SK-N-SH (cell line): ENCODE results near the gene EPHB2. TPM values are rescaled to one million over a fixed set of nuclear protein-coding genes. Genes with fewer than 3 reads are reported as not detected.

ENCODE experiments used
- CTCF ChIA-PET: fragments of 300-600, 350-600 bp; formaldehyde crosslinking; extraction: SDS; loops from one replicate; lab custom pipeline; 2021; lab: Yijun Ruan, JAX
- POLR2A ChIA-PET: fragments of 350-600 bp; sonication (Branson Sonifier 250); formaldehyde crosslinking; extraction: SDS; loops from one replicate; lab custom pipeline; 2020; ENCODE audit warnings: antibody characterized with exemption, inconsistent platforms; lab: Yijun Ruan, JAX
- DNase-seq: peaks from one replicate; pipeline ENCODE4 v3.0.0; 2012
- H2AFZ ChIP-seq: fragments of 200-600 bp; sonication (generic); 2 replicates; pipeline ENCODE4 v1.8.1; 2016; ENCODE audit warnings: antibody characterized with exemption, mild to moderate bottlenecking, low read depth
- H3F3A ChIP-seq: fragments of 200-600 bp; sonication (generic); replicated peaks from 2 replicates; pipeline ENCODE3; 2016; ENCODE audit warnings: antibody characterized with exemption, mild to moderate bottlenecking; ENCODE audit not compliant: insufficient read depth
- H3K27ac ChIP-seq, 2 experiments: fragments of 200-500 bp in 1 of 2; fragments of 200-600 bp in 1 of 2; sonication (Bioruptor generic) in 1 of 2; sonication (generic), shearing (Covaris generic) in 1 of 2; 2 replicates each; pipeline versions ENCODE4 v1.5.1 to v1.6.1; 2014 to 2016; ENCODE audit warnings: low read depth in 2 of 2, inconsistent platforms in 1 of 2, low read length in 1 of 2, mild to moderate bottlenecking in 1 of 2, mixed read lengths in 1 of 2
- H3K27me3 ChIP-seq: fragments of 200-600 bp; sonication (generic), shearing (Covaris generic); 2 replicates; pipeline ENCODE4 v1.6.1; 2016; ENCODE audit warnings: mixed run types; ENCODE audit not compliant: insufficient read depth
- H3K36me3 ChIP-seq, 2 experiments: fragments of 200-500 bp in 1 of 2; fragments of 200-600 bp in 1 of 2; sonication (Bioruptor generic) in 1 of 2; sonication (generic) in 1 of 2; replicated peaks in 1 of 2; 2 replicates each; pipeline versions ENCODE3 to v1.5.1; 2014 to 2016; ENCODE audit warnings: low read length in 1 of 2, mild to moderate bottlenecking in 1 of 2; ENCODE audit not compliant: insufficient read depth in 2 of 2, control insufficient read depth in 1 of 2
- H3K4me1 ChIP-seq, 2 experiments: fragments of 200-500 bp in 1 of 2; fragments of 200-600 bp in 1 of 2; sonication (Bioruptor generic) in 1 of 2; sonication (generic), shearing (Covaris generic) in 1 of 2; 2 replicates each; pipeline versions ENCODE4 v1.5.1 to v1.6.1; 2014 to 2016; ENCODE audit warnings: low read depth in 1 of 2, low read length in 1 of 2, mixed run types in 1 of 2; ENCODE audit not compliant: insufficient read depth in 2 of 2, control insufficient read depth in 1 of 2
- H3K4me2 ChIP-seq: fragments of 200-600 bp; sonication (generic), shearing (Covaris generic); 2 replicates; pipeline ENCODE4 v1.6.1; 2017; ENCODE audit warnings: mixed run types
- H3K4me3 ChIP-seq, 2 experiments: fragments of 200-500 bp in 1 of 2; fragments of 200-600 bp in 1 of 2; sonication (Bioruptor generic) in 1 of 2; sonication (generic), shearing (Covaris generic) in 1 of 2; 2 replicates each; pipeline versions ENCODE4 v1.5.1 to v1.8.1; 2014 to 2016; ENCODE audit warnings: low read depth in 2 of 2, inconsistent platforms in 1 of 2, low read length in 1 of 2, mild to moderate bottlenecking in 1 of 2, mixed read lengths in 1 of 2, moderate library complexity in 1 of 2
- H3K79me2 ChIP-seq: fragments of 200-600 bp; sonication (generic); 2 replicates; pipeline ENCODE4 v1.8.1; 2017; ENCODE audit warnings: mild to moderate bottlenecking; ENCODE audit not compliant: insufficient read depth
- H3K9ac ChIP-seq: fragments of 200-600 bp; sonication (generic); 2 replicates; pipeline ENCODE4 v1.6.1; 2017; ENCODE audit warnings: mixed run types
- H3K9me2 ChIP-seq: fragments of 200-600 bp; sonication (generic); 2 replicates; pipeline ENCODE4 v1.6.1; 2017; ENCODE audit warnings: mixed run types
- H3K9me3 ChIP-seq: fragments of 200-600 bp; sonication (generic); 2 replicates; pipeline ENCODE4 v1.6.1; 2017; ENCODE audit warnings: mixed run types, mild to moderate bottlenecking, moderate library complexity
- H4K20me1 ChIP-seq: fragments of 200-600 bp; sonication (generic); 2 replicates; pipeline ENCODE4 v1.6.1; 2017; ENCODE audit warnings: mild to moderate bottlenecking, mixed run types; ENCODE audit not compliant: insufficient read depth
- CHD2 ChIP-seq: fragments of 150-350 bp; IDR thresholded peaks from 2 replicates; pipeline ENCODE4 v1.6.1; 2018; ENCODE audit warnings: low read length; ENCODE audit not compliant: partially characterized antibody
- ELF1 ChIP-seq: IDR thresholded peaks from 2 replicates; pipeline ENCODE4 v1.4.0; 2012
- EP300 ChIP-seq, 2 experiments: IDR thresholded peaks; 2 replicates each; pipeline versions ENCODE4 v1.4.0 to v1.6.1; 2012; ENCODE audit warnings: borderline replicate concordance in 1 of 2, low read depth in 1 of 2, low read length in 1 of 2
- GATA2 ChIP-seq: sonication (generic); formaldehyde crosslinking; IDR thresholded peaks from 2 replicates; pipeline ENCODE4 v1.5.0; 2020; ENCODE audit warnings: mild to moderate bottlenecking, missing genetic modification reagents
- MEF2A ChIP-seq: IDR thresholded peaks from 2 replicates; pipeline ENCODE4 v1.4.0; 2012; ENCODE audit warnings: low read depth, borderline replicate concordance
- MXI1 ChIP-seq: IDR thresholded peaks from 2 replicates; pipeline ENCODE4 v1.6.1; 2012; ENCODE audit warnings: mild to moderate bottlenecking, low read depth, low read length, improper control_type of control experiment
- RAD21 ChIP-seq: IDR thresholded peaks from 2 replicates; pipeline ENCODE4 v1.6.1; 2012; ENCODE audit warnings: mild to moderate bottlenecking, low read length
- SIN3A ChIP-seq: IDR thresholded peaks from 2 replicates; pipeline ENCODE4 v1.6.1; 2012; ENCODE audit warnings: low read depth, mild to moderate bottlenecking, low read length, moderate library complexity, borderline replicate concordance
- YY1 ChIP-seq: IDR thresholded peaks from 2 replicates; pipeline ENCODE4 v1.4.0; 2012; ENCODE audit warnings: low read depth, mild to moderate bottlenecking
- WGBS: methylation state at CpG from one replicate; pipeline ENCODE4 v1.1.6; 2017; ENCODE audit warnings: low lambda C conversion rate; 5-methylcytosine and 5-hydroxymethylcytosine counted together
- polyA plus RNA-seq, 3 experiments: library from polyadenylated mRNA; depleted of rRNA; stranded (reverse); fragments of >200 nt; gene quantifications; 2 replicates each; pipeline ENCODE4 v1.2.3, GENCODE V29; 2012
- TF ChIP-seq, protein P1 (sequence below): IDR thresholded peaks from 2 replicates; pipeline ENCODE4 v1.6.1; 2012; ENCODE audit warnings: mild to moderate bottlenecking, low read depth, low read length, moderate library complexity
- TF ChIP-seq, protein P2 (sequence below): IDR thresholded peaks from 2 replicates; pipeline ENCODE4 v1.4.0; 2012; ENCODE audit warnings: low read depth, borderline replicate concordance
- TF ChIP-seq, protein P3 (sequence below): fragments of 150-350 bp; IDR thresholded peaks from 2 replicates; pipeline ENCODE4 v1.6.1; 2016; ENCODE audit warnings: mild to moderate bottlenecking, low read depth, low read length
- TF ChIP-seq, protein P4 (sequence below): IDR thresholded peaks from 2 replicates; pipeline ENCODE4 v1.4.0; 2012; ENCODE audit warnings: low read depth

The EPHB2 gene
- polyA plus RNA-seq, 1 of the 3 experiments (the other 2 are of a cell fraction) = 25.2 TPM

DNA sequence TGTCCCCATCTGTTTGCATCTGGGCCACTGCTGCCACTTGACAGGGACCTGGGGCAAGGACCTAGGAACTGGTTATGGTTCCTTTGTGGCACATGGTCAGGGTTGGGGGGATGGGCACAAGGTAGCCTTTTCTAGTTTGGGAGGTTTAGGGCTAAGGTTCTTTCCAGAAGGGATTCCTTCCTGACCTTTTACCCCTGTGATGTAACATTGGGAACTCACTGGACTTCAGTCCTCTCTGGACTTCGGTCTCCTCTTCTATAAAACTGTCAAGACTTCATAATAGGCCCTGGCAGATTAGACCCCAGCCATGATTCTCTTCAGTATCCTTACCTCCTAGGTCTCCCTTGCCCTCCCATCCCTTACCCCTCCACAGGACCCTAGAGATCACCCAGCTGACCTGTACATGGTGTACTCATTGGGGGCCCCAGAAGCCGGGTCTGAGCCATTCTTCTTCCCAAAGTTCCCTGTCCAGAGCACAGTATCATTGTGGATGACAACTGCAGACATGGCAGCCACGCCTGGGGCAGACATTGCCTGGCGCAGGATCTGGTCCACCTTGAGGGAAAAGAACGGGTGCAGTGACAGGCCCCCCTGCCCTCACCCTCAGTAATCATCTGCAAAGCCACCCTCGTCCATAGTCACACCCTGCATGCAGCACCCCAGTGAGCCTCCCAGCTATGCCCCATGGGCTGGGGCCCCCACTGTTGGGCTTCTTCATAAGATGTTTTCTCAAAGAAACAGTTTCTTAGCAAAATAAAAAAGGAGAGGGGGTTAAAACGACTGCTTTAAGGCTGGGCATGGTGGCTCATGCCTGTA, 249.1 kb downstream of the EPHB2 start:
- no peak overlapping the region for H3K4me2 ChIP-seq
- H3K27me3 ChIP-seq = peaks cover 5% of the 10 kb centered on the region
- H3K36me3 ChIP-seq = no peaks in the 10 kb centered on the region
- H3F3A ChIP-seq = no peaks in the 10 kb centered on the region
- H3K9me2 ChIP-seq = no peaks in the 10 kb centered on the region
- no peak overlapping the region for H3K4me3 ChIP-seq
- no peaks in the 10 kb centered on the region for H4K20me1 ChIP-seq
- no peak overlapping the region for H2AFZ ChIP-seq
- ChIA-PET POLR2A (no interaction called here), CTCF (no interaction called here)
- H3K9ac ChIP-seq = no peak overlapping the region
- H3K9me3 ChIP-seq = no peaks in the 10 kb centered on the region
- no peak for TF ChIP-seq SIN3A
- TF ChIP-seq, protein P1, sequence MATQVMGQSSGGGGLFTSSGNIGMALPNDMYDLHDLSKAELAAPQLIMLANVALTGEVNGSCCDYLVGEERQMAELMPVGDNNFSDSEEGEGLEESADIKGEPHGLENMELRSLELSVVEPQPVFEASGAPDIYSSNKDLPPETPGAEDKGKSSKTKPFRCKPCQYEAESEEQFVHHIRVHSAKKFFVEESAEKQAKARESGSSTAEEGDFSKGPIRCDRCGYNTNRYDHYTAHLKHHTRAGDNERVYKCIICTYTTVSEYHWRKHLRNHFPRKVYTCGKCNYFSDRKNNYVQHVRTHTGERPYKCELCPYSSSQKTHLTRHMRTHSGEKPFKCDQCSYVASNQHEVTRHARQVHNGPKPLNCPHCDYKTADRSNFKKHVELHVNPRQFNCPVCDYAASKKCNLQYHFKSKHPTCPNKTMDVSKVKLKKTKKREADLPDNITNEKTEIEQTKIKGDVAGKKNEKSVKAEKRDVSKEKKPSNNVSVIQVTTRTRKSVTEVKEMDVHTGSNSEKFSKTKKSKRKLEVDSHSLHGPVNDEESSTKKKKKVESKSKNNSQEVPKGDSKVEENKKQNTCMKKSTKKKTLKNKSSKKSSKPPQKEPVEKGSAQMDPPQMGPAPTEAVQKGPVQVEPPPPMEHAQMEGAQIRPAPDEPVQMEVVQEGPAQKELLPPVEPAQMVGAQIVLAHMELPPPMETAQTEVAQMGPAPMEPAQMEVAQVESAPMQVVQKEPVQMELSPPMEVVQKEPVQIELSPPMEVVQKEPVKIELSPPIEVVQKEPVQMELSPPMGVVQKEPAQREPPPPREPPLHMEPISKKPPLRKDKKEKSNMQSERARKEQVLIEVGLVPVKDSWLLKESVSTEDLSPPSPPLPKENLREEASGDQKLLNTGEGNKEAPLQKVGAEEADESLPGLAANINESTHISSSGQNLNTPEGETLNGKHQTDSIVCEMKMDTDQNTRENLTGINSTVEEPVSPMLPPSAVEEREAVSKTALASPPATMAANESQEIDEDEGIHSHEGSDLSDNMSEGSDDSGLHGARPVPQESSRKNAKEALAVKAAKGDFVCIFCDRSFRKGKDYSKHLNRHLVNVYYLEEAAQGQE = no peak
- no peak for TF ChIP-seq EP300 (IDR thresholded peaks at IDR 0.05; ENCODE audit: borderline replicate concordance in 1 of 2, low read depth in 1 of 2, low read length in 1 of 2)
- 52% methylated on average over 7 of the region's 7 CpGs for WGBS
- no peak for DNase-seq
- no peaks in the 10 kb centered on the region for H3K4me1 ChIP-seq
- H3K79me2 ChIP-seq = no peaks in the 10 kb centered on the region
- H3K27ac ChIP-seq = no peak overlapping the region

DNA sequence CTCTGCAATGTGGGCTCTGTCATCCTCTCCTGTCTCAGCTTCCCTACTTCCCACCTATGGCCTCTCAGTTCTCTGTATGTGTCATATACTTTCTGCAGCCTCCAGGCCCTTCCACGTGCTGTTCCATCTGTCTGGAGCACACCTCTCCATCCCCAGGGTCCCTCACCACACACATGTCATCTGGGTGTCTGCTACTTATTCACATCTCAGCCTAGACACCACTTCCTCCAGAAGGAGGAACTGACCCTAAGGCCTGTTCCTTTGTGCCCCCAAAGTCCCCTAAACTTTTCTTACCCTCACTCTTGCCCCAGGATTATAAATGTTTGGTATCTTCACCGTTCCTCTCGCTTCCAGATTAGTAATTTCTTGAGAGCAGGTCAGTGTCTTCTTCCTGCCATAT, 251.9 kb downstream of the EPHB2 start:
- Histone ChIP-seq H3F3A (no peaks in the 10 kb centered on the region), H3K9me3 (no peaks in the 10 kb centered on the region), H3K27ac (no peak overlapping the region), H4K20me1 (no peaks in the 10 kb centered on the region), H3K9me2 (no peaks in the 10 kb centered on the region), H2AFZ (no peak overlapping the region), H3K27me3 (no peaks in the 10 kb centered on the region), H3K36me3 (no peaks in the 10 kb centered on the region), H3K4me3 (no peak overlapping the region), H3K79me2 (no peaks in the 10 kb centered on the region), H3K4me2 (no peak overlapping the region), H3K9ac (no peak overlapping the region), H3K4me1 (no peaks in the 10 kb centered on the region)
- 41% methylated on average over 3 of the region's 3 CpGs for WGBS
- DNase-seq = no peak
- POLR2A ChIA-PET = no interaction called here
- CTCF ChIA-PET = interaction anchor here (1.1 kb wide), 1 partner anchor 76 kb away, joined by 3 read pairs; no protein-coding TSS in a partner anchor
- TF ChIP-seq, protein P2, sequence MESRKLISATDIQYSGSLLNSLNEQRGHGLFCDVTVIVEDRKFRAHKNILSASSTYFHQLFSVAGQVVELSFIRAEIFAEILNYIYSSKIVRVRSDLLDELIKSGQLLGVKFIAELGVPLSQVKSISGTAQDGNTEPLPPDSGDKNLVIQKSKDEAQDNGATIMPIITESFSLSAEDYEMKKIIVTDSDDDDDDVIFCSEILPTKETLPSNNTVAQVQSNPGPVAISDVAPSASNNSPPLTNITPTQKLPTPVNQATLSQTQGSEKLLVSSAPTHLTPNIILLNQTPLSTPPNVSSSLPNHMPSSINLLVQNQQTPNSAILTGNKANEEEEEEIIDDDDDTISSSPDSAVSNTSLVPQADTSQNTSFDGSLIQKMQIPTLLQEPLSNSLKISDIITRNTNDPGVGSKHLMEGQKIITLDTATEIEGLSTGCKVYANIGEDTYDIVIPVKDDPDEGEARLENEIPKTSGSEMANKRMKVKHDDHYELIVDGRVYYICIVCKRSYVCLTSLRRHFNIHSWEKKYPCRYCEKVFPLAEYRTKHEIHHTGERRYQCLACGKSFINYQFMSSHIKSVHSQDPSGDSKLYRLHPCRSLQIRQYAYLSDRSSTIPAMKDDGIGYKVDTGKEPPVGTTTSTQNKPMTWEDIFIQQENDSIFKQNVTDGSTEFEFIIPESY = no peak
- TF ChIP-seq, protein P3, sequence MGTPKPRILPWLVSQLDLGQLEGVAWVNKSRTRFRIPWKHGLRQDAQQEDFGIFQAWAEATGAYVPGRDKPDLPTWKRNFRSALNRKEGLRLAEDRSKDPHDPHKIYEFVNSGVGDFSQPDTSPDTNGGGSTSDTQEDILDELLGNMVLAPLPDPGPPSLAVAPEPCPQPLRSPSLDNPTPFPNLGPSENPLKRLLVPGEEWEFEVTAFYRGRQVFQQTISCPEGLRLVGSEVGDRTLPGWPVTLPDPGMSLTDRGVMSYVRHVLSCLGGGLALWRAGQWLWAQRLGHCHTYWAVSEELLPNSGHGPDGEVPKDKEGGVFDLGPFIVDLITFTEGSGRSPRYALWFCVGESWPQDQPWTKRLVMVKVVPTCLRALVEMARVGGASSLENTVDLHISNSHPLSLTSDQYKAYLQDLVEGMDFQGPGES = no peak
- TF ChIP-seq, protein P1 = no peak
- TF ChIP-seq YY1 = no peak
- no peak for TF ChIP-seq MXI1
- TF ChIP-seq ELF1 = no peak
- TF ChIP-seq, protein P4, sequence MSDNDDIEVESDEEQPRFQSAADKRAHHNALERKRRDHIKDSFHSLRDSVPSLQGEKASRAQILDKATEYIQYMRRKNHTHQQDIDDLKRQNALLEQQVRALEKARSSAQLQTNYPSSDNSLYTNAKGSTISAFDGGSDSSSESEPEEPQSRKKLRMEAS = no peak
- TF ChIP-seq CHD2 = no peak
- TF ChIP-seq MEF2A = no peak
- no peak for TF ChIP-seq GATA2 (CRISPR knock-in tag)
- no peak for TF ChIP-seq RAD21
